HG02759 (cell line): Measurements from ENCODE around the gene RAD23A.
"Not testable (repeated sequence)": the region's sequence is repeated elsewhere in the genome, so short reads cannot be mapped to it uniquely, and the experiment has no call there.

Experiments
- ATAC-seq: cut with Tn5 transposase; IDR thresholded peaks from one replicate; pipeline ENCODE4 v1.9.1; 2021; ENCODE audit warnings: mild to moderate bottlenecking, moderate library complexity; ENCODE audit not compliant: unreplicated experiment

The RAD23A gene

GRCh38 chr19:12954612-12954962, 8.9 kb downstream of the RAD23A start:
- ATAC-seq: no peak

GRCh38 chr19:12955575-12955974, 9.9 kb downstream of the RAD23A start:
- not testable (repeated sequence) for ATAC-seq

- ATAC-seq: no peak
These were observed 10.3 kb downstream of the RAD23A start for GRCh38 chr19:12955996-12956395.

- peak; percentile 77 for ATAC-seq
These were observed 11.1 kb downstream of the RAD23A start, which contains the start of gene GADD45GIP1 for GRCh38 chr19:12956446-12957388. Gene GADD45GIP1 (minus strand): TSS chr19:12957223. CDS start chr19:12957212, 11 bp downstream.

GRCh38 chr19:12957389-12957952, 11.8 kb downstream of the RAD23A start:
- not testable (repeated sequence) for ATAC-seq

GRCh38 chr19:12959481-12959880, 13.8 kb downstream of the RAD23A start:
- no peak for ATAC-seq

- ATAC-seq: peak; percentile 81
These were observed 19.6 kb downstream of the RAD23A start for GRCh38 chr19:12965017-12965811.

- ATAC-seq: no peak
These were observed 20.1 kb downstream of the RAD23A start for GRCh38 chr19:12965812-12966135.

- no peak for ATAC-seq
These were observed 22.2 kb downstream of the RAD23A start for GRCh38 chr19:12967907-12968306.

GRCh38 chr19:12969292-12969988, 23.8 kb downstream of the RAD23A start, which contains the start of gene DAND5:
Gene DAND5 (plus strand): TSS chr19:12969576. CDS start chr19:12969661, 85 bp downstream.
- ATAC-seq: no peak

- ATAC-seq: no peak
These were observed 24.6 kb downstream of the RAD23A start for GRCh38 chr19:12970070-12970820.

GRCh38 chr19:12973236-12973635, 27.6 kb downstream of the RAD23A start:
- no peak for ATAC-seq

- ATAC-seq: no peak
These were observed 28.9 kb downstream of the RAD23A start for GRCh38 chr19:12974301-12975220.

- no peak for ATAC-seq
These were observed 29.6 kb downstream of the RAD23A start for GRCh38 chr19:12975221-12975741.

GRCh38 chr19:12976109-12976508, 30.4 kb downstream of the RAD23A start:
- ATAC-seq: not testable (repeated sequence)

GRCh38 chr19:12979974-12980373, 34.3 kb downstream of the RAD23A start:
- ATAC-seq: no peak

GRCh38 chr19:12982648-12983047, 37.0 kb downstream of the RAD23A start:
- no peak for ATAC-seq

- ATAC-seq: no peak
These were observed 37.4 kb downstream of the RAD23A start for GRCh38 chr19:12983091-12983490.
